HUES6 (cell line): ENCODE data around the gene KLHL14.

Experiments
- H3K27ac ChIP-seq: 2 replicates; pipeline ENCODE4 v1.7.0; 2013; ENCODE audit warnings: low read depth, mild to moderate bottlenecking, low read length, inconsistent platforms
- H3K27me3 ChIP-seq: 2 replicates; pipeline ENCODE4 v1.6.1; 2013; ENCODE audit warnings: low read length; ENCODE audit not compliant: control insufficient read depth, insufficient read depth
- H3K36me3 ChIP-seq: 2 replicates; pipeline ENCODE4 v1.6.1; 2013; ENCODE audit warnings: low read length; ENCODE audit not compliant: control insufficient read depth, insufficient read depth
- H3K4me1 ChIP-seq: 2 replicates; pipeline ENCODE4 v1.6.1; 2013; ENCODE audit warnings: low read length; ENCODE audit not compliant: control insufficient read depth, insufficient read depth
- H3K4me3 ChIP-seq: 2 replicates; pipeline ENCODE4 v1.5.1; 2013; ENCODE audit warnings: low read depth, low read length
- H3K9ac ChIP-seq: one replicate; pipeline ENCODE4 v1.6.1; 2013; ENCODE audit warnings: mild to moderate bottlenecking, low read length
- H3K9me3 ChIP-seq: 2 replicates; pipeline ENCODE4 v1.6.1; 2013; ENCODE audit warnings: low read depth, low read length; ENCODE audit not compliant: control insufficient read depth, insufficient read depth

Gene KLHL14

DNA sequence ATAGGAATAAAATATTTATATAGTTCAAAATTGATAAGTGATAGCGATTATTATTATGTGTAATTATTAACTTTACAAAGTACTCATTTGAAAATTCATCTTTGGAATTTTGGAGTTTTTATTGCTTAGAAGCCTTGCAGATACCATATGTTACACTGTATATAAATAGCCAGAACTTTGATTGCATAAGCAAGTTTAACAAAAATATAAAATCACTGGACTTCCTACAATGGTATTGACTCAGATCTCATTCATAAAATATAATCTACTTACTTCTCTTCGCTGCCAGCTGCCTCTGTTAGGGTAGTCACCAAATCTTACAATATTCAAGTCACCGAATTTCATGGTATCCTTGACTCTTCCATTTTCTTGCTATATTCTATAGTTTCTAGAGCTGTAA, 22.5 kb downstream of the KLHL14 start:
- H3K9ac ChIP-seq, result no peak overlapping the region
- no peak overlapping the region for H3K27ac ChIP-seq
- H3K9me3 ChIP-seq, result no peaks in the 10 kb centered on the region
- no peaks in the 10 kb centered on the region for H3K36me3 ChIP-seq
- H3K4me1 ChIP-seq, result peaks cover 17% of the 10 kb centered on the region
- no peaks in the 10 kb centered on the region for H3K27me3 ChIP-seq
- no peak overlapping the region for H3K4me3 ChIP-seq

DNA sequence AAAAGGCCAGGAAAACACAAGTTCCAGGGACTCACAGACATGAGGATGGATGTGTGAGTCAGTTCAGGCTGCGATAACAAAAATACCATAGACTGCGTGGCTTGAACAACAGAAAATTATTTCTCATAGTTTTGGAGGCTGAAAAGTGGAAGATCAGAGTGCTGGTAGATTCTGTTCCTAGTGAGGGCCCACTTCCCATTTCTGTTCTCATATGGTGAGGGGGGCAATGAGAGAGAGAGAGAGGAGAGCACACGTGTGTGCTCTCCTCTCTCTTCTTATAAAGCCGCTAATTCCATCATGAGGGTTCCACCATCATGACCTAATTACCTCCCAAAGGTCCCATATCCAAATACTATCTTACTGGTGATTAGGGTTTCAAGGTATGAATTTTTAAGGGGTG, 23.0 kb downstream of the KLHL14 start:
- H3K36me3 ChIP-seq, result no peaks in the 10 kb centered on the region

DNA sequence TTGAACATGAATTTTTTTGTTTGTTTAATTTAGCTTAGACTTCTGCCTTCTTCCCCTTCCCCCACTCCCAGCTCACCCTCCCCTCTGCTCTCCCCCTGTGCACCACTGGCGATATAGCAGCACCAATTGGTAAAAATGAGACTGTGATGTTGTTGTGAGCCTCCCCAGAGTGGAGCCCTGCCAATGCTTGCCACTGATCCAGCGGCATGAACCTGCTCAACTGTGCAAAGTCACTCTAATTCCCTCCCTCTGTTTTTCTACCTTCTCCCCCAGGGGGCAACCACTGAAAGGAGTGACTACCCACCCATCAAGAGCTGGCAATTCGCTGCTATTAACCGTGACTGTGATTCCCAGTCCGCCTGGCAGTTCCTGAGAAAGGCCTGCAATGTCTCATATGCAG, 30.2 kb downstream of the KLHL14 start:
- Histone ChIP-seq H3K27ac (no peak overlapping the region), H3K27me3 (no peaks in the 10 kb centered on the region), H3K9ac (no peak overlapping the region), H3K9me3 (no peaks in the 10 kb centered on the region), H3K36me3 (no peaks in the 10 kb centered on the region), H3K4me1 (peaks cover 16% of the 10 kb centered on the region; the same call in 1 of the 2 replicates), H3K4me3 (no peak overlapping the region)

More for the DNA sequence above, 23.0 kb downstream of the KLHL14 start:
- Histone ChIP-seq H3K4me3 (no peak overlapping the region), H3K9me3 (no peaks in the 10 kb centered on the region), H3K4me1 (peaks cover 12% of the 10 kb centered on the region), H3K27ac (no peak overlapping the region), H3K27me3 (no peaks in the 10 kb centered on the region), H3K9ac (no peak overlapping the region)

DNA sequence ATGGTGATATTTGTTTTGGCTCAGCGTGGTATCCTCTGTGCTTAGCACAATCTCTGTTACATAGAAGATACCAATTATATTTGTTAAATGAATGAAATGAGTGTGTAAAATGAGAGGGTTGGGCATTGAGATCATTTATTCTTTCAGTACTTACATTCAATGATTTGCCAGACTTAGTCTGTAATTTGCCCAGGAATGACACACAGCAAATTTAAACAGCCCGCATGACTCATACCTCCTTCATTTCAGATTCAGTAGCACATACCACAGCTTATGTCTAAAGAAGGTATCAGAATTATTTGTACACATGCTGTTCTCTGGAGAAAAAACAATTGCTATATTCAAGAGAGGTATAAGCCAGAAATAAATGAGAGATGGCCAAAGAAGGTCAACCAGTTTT, 37.0 kb downstream of the KLHL14 start:
- no peaks in the 10 kb centered on the region for H3K27me3 ChIP-seq
- H3K36me3 ChIP-seq, result no peaks in the 10 kb centered on the region

DNA sequence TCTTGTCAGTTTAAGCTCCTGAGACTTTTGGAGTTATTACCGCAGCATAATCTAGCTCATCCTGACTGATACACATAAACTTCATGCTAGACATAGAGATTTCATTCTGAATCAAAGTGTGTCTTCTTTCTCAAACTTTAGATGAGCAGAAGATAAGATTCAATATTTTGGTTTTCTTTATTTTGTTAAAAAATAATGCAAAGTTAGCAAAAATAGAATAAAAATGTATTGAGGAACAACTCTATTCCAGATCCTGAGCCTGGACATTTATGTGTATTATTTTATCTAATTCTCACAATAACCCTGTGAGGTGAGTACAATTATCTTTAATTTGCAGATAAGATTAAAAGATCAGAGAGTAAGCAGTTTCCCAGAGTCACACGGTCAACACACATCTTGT, 38.4 kb downstream of the KLHL14 start:
- Histone ChIP-seq H3K27me3 (no peaks in the 10 kb centered on the region), H3K27ac (no peak overlapping the region), H3K4me1 (peaks cover 5% of the 10 kb centered on the region; the same call in 1 of the 2 replicates), H3K9me3 (no peaks in the 10 kb centered on the region), H3K36me3 (no peaks in the 10 kb centered on the region), H3K9ac (no peak overlapping the region), H3K4me3 (no peak overlapping the region)

More for the DNA sequence above, 37.0 kb downstream of the KLHL14 start:
- Histone ChIP-seq H3K27ac (no peak overlapping the region), H3K4me3 (no peak overlapping the region), H3K9me3 (no peaks in the 10 kb centered on the region), H3K9ac (no peak overlapping the region), H3K4me1 (peaks cover 5% of the 10 kb centered on the region; the same call in 1 of the 2 replicates)

DNA sequence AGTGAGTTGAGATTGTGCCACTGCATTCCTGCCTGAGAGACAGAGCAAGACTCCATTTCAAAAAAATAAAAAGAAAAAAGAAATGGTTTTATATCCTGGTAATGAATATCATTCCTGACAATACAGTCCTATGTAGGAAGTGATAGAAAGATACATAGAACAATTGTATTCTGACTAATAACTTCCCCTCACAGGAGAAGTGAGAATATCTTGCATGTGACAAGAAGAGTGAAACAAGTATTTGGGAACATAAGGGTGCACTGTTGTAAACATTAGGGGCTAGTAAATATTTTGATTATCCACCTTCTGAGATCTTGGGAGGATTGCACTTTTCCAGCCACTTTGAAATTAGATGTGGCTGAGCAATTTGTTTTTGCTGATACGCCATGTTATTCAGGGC, 40.7 kb downstream of the KLHL14 start:
- no peaks in the 10 kb centered on the region; the same call in 1 of the 2 replicates for H3K4me1 ChIP-seq
- no peaks in the 10 kb centered on the region for H3K27me3 ChIP-seq
- H3K36me3 ChIP-seq, result no peaks in the 10 kb centered on the region
- no peak overlapping the region for H3K9ac ChIP-seq
- no peak overlapping the region for H3K4me3 ChIP-seq
- H3K27ac ChIP-seq, result no peak overlapping the region
- no peaks in the 10 kb centered on the region for H3K9me3 ChIP-seq

DNA sequence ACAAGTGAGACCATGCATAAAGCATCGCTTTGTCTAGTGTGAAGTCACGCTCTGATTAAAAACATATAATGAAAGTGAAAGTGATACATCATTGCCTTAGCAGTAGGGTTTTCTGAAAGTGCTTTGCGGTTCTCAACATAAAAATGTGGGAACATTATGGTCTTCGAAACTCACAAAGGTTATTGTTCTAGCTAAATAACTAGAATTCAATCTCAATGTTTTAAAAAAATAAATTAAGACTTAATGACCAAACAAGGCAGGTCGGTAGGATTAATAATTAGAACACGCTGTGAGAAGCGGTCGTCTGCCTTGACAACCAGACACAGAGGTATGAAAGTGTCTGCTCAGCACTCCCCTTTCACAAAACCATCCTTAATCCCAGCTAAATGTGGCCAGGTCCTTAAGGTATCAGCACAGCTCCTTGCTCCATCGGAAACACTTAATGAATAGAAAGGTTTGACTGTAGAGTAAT, 42.2 kb downstream of the KLHL14 start:
- H3K9ac ChIP-seq, result no peak overlapping the region
- no peak overlapping the region for H3K4me3 ChIP-seq
- H3K27ac ChIP-seq, result no peak overlapping the region

DNA sequence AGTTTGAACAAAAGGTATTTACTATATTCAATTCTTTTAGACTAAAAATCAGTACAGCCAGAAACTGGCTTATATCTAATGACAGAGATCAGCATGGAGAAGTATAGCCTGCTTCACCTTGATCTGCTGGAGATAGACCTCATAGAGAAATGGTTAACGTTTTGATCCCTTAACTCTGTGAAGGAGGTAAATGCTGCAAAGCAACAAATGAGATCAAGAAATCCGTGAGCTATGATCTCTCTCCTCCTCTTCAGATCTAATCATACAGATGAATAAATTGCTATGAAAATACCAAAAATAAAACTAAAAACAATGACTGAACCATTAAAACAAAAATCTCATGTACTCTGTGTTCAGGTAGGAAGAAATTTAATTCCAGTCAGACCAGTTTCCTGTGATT, 42.8 kb downstream of the KLHL14 start:
- H3K4me1 ChIP-seq, result no peaks in the 10 kb centered on the region; the same call in 1 of the 2 replicates
- H3K9ac ChIP-seq, result no peak overlapping the region
- H3K36me3 ChIP-seq, result no peaks in the 10 kb centered on the region
- no peaks in the 10 kb centered on the region for H3K9me3 ChIP-seq
- no peaks in the 10 kb centered on the region for H3K27me3 ChIP-seq
- H3K4me3 ChIP-seq, result no peak overlapping the region
- H3K27ac ChIP-seq, result no peak overlapping the region

More for the DNA sequence above, 42.2 kb downstream of the KLHL14 start:
- H3K36me3 ChIP-seq, result no peaks in the 10 kb centered on the region
- no peaks in the 10 kb centered on the region for H3K27me3 ChIP-seq
- H3K4me1 ChIP-seq, result no peaks in the 10 kb centered on the region; the same call in 1 of the 2 replicates
- no peaks in the 10 kb centered on the region for H3K9me3 ChIP-seq

DNA sequence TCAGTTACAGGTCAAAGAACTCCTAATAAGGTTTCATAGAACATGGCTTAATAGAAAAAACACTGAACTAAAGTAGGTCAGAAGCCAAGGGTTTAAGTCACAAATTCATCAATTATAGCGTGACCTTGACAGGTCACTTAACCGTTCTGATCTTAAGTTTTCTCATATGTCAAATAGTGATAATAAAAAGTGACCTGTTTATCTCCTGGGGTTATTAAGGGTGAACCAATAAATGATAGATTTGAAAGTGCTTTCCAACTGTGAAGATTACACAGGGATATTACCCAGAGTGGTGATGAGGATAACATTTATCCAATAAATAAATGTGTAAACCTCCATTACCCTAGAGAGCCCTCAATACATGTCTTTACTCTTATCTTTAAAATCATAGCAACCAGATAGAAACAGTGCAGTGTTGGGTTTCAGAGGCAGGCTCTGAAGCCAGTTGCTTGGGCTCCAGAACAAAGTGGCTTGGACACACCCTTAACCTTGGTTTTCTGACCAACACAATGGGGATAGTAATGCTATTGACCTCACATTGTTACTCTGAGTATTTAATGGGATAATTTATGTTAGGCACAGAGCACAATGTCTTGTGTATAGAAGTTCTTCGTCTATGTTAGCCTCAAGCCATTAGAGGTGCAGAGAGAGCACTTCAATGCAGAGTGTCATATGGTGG, 48.6 kb downstream of the KLHL14 start:
- Histone ChIP-seq H3K27ac (no peak overlapping the region), H3K27me3 (no peaks in the 10 kb centered on the region), H3K4me1 (no peaks in the 10 kb centered on the region; the same call in 1 of the 2 replicates), H3K9me3 (no peaks in the 10 kb centered on the region), H3K4me3 (no peak overlapping the region), H3K36me3 (no peaks in the 10 kb centered on the region), H3K9ac (no peak overlapping the region)

DNA sequence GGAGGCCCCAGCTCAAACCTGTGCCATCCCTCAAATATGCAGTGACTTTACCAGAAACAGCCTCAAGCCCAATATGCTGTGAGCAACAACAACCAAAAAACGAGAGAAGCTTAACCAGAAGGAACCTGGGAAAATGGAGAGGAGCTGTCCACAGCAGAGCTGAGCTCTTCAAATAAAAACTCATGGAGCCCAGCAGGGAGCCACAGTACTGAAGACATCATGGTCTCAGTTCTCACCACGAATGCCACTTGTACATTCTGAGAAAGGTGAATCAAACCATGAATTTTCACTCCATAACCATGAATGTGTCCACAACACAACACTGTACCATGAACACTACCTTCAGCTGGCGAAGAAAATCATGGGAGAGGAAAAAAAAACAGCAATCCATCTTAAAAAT, 50.5 kb downstream of the KLHL14 start:
- H3K4me1 ChIP-seq, result no peaks in the 10 kb centered on the region
- no peaks in the 10 kb centered on the region for H3K9me3 ChIP-seq
- H3K27ac ChIP-seq, result no peak overlapping the region
- no peak overlapping the region for H3K9ac ChIP-seq
- no peaks in the 10 kb centered on the region for H3K27me3 ChIP-seq
- H3K36me3 ChIP-seq, result no peaks in the 10 kb centered on the region
- no peak overlapping the region for H3K4me3 ChIP-seq

DNA sequence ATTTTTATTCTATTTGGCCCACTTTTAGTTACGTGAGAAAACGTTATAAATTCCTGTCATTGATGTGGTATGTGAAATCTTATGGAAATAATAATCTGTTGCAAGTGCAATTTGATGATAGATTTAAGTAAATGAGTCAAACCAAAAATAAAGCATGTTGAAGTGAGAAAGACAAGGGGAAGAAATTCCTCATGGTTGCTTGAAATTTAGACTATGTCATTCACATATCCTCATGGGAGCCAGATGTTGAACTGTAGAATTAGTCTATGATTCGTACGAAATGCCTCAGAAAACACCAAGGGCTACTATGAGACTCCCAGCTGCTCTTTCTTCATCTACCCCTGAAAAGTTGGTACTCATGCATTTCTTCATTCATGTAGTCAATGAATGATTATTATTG, 55.7 kb downstream of the KLHL14 start:
- Histone ChIP-seq H3K36me3 (no peaks in the 10 kb centered on the region), H3K4me1 (0 out of 2 replicates have a peak, but pooled peaks cover 3% of the 10 kb centered on the region), H3K27me3 (no peaks in the 10 kb centered on the region), H3K9me3 (no peaks in the 10 kb centered on the region), H3K27ac (no peak overlapping the region), H3K4me3 (no peak overlapping the region), H3K9ac (no peak overlapping the region)
